GM19193 (cell line): ENCODE measurements around the gene SLC50A1.

Source experiments
- POLR2A ChIP-seq: IDR thresholded peaks from 4 replicates; pipeline ENCODE4 v1.6.1; 2011; ENCODE audit not compliant: insufficient read depth, insufficient read length; ENCODE audit errors: extremely low read depth

Gene SLC50A1

DNA sequence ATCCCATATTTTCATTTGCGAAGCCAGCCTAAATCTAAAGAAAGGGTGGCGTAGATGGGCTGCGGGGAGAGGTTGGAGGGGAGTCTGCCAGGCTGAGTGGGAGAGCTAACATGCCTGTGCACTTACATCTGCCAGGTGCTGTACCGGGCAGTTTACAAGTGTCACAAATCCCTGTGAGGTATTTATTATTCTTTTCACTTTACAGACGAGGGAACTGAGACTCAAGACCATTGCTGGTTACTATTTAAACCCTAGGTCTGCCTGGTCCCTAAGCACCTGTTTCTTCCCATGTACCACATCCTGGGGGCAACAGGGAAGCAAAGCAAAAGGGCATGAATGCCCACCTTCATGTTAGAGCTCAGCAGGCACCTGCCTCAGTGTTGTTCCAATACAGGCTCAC lies 27.4 kb upstream of the SLC50A1 start:
- no peak for TF ChIP-seq POLR2A

DNA sequence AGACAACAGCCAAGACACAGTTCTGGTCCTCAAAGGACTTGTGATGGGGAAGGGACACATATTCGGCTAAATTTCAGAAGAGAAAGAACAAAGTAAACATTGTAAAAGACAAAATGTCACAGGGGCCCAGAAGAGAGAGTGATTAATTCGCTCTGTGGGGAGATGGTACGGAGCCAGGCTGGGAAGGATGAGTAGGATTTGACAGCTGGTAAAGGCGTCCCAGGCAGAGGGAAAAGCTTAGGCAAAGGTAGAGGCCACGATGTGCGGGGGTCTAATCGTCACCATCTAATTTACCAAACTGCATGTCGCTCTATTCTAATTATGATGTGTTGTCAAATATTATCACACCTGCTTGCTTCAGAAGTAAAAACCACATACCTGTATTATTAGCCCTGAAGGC lies 25.3 kb upstream of the SLC50A1 start:
- TF ChIP-seq POLR2A, result no peak

DNA sequence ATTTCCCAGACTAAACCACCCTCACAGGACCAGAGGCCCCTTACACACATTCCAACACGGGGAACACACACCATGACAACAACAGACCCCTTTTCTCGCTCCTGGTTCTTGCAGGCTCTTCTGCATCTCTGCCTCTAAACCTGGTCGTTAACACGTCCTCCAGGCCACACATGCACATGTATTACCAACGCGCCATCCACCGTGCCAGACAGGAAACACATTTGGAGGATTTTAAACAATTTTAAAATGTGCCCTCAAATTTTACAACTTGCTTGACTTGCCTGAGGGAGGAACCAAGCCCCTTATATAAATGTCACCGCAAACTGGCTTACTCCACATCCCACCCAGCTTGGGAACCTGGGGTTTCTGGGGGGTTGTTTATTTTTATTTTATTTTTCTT lies 24.8 kb upstream of the SLC50A1 start:
- TF ChIP-seq POLR2A, result no peak

DNA sequence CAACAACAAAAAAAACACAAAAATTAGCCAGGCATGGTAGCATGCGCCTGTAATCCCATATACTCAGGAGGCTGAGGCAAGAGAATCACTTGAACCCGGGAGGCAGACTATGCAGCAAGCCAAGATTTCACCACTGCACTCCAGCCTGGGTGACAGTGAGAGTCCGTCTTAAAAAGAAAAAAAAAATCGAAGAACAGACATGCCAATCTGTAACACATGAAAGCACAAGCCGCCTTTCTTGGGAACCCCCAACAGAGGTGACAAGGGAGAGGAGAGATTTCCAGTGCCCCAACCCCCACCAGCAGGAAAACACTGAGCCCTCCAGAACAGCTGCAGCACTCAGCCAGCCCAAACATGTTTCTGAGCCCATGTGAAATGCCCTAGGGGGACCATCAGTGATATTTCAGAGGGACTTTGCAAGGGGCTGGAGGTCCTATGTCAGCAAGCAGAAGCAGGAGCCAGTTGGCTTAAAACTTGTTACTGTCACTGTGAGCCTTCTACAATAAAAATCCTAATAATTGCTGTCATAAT lies 22.1 kb upstream of the SLC50A1 start:
- no peak for TF ChIP-seq POLR2A

DNA sequence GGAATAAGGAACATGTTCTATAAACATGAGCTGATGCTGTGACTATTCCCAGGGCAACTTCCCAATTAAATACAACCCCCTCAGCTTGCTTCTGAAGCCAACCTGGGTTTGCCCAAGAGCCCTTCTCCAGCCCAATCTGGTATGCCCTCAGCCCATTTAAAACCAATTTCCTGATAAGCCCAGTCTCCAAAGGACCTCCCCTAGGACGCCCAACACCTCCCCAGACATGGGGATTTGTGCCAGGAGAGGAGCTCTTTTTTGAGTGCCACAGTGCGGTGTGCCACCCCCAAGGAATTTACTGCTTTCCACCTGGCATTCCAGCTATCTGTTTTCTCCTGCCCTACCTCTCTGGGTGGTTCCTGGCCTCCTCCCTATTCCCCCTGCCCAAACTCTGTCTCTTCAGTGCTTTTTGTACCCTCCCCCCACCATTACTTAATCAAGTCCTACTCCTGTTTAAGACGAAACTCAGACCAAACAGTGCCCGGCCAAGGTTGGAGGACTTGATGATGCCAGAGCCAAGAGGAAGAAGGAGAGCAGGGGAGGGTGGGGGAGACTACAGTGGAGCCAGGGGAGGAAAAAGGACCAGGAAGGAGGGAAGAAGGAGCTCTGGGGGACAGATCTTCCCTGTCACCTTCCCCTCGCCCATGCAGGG lies 19.4 kb upstream of the SLC50A1 start:
- no peak for TF ChIP-seq POLR2A

DNA sequence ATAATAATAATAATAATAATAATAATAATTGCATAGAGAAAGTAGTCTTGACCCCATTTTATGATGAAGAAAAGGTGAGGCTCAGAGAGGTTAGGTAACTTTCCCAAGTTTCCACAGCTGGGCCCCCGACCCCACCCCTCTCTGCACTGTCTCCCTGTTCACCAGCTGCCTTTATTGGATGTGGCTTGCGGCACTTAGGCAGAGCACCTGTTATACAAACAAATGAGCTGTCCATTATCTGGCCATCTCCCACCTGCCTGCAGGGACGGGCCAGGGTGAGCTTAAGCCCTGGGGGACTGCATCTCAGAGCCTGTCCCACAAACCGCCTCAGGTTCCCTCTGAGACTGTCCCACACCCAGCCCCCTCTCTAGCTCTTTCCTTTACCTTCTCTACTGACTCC lies 18.0 kb upstream of the SLC50A1 start:
- TF ChIP-seq POLR2A, result no peak

DNA sequence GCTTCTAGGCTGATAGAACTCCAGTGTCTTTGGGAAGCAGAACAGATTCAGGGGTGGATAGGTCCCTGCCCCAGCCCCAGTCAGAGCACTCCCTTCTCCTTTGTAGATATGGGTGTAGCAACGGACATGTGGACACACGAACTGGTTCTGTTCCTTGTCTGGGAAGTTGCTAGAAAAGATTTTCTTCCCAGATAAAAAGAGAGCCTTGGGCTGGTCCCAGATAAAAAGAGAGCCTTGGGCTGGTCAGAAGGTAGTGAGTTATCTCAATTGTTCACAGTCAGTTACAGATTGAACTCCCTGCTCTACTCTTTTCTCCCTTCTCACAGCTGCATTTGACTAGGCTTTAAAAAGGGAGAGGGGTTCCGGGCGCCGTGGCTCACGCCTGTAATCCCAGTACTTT lies 15.4 kb upstream of the SLC50A1 start:
- TF ChIP-seq POLR2A, result no peak

DNA sequence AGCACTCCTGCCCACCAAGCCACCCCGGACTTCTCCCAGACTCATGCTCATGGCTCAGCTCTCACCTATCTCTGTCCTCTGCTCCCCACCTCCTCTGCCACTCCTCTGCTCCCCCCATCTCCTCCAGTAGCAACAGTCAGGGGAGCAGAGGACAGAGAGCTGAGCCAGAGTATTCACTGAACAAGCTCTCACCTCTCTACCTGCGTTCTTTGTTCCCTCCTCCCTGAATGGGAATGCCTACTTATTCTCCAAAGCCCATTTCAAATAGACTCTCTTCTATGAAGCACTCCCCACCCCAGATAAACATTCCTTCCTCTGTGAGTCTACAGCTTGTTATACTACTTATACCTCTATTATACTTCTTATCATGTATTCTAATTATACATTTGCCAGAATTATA lies 14.4 kb upstream of the SLC50A1 start:
- no peak for TF ChIP-seq POLR2A

DNA sequence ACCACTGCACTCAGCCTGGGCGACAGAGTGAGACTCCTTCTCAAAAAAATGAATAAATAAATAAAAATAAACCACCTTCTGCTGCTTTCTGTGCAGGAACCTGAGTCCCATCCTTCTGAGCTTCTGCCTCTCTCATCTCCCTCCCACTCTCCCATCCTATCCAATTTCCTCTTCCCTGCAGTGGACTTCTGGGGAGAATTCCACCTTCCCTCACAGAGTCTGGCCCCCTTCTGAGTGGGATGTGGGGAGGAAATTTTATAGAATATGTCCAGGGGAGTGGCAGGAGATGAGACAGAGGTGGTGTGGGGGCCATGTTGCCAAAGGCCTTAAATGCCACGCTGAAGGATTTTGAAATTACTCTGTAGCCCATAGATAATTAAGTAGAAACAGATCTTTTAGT lies 13.3 kb upstream of the SLC50A1 start:
- TF ChIP-seq POLR2A, result no peak

DNA sequence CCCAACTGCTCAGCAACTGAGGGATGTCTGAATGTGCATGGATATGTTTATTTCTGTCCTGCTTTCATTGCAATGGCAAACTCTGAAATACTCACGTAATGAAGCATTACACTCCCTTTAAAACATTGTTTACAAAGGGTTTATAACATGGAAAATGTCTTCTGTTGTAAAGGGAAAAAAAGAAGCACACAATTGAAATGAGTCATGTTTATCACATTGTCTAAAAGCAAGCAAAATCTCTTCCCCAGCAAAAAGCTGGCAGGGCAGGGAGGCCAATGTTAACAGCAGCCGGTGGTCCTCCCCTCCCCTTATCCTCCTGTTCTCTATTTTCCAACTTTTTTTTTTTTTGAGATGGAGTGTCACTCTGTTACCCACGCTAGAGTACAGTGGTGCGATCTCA lies 11.9 kb upstream of the SLC50A1 start:
- TF ChIP-seq POLR2A, result no peak

DNA sequence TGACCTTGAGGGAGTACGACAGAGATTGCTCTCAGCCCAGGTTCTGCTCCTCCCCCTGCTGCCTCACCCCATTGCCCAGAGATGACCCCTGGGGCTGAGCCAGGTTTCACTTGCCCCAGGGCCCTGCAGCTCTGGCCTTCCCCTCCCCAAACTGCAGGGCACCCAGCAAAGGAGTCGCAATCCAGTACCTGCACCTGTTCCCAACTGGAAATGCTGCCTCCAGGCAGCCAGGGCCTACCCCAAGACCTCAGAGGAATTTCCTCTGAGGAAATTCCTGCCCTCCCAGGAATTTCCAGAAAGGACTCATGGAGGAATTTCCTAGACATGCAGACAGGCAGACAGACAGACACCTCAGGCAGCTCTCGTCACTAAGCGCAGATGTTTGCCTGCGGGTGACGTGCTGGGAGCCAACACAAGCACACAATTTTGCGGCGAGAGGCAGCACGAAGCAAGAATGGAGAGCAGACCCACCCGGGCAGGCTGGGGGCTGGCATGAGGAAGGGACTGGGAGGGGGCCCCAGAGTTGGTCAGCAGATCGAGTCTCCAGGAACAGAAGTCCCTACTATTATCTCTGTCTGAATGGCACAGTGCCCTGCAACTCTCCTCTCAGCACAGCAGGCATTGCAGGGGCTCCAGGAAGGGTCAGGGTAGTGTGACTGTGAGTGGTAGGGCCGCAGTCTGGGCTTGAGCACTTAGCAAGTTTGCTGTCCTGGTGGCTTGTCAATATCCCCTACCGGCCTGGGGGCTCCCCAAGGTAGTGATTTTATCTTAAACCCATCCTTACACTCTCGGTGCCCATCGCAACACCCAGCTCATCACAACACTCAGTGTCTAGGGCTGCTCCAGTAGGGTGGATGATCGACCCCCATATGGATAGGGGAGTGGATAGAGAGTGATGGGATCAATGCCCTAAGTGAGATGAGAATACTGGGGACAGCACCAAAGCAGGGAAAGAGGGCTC lies 10.9 kb upstream of the SLC50A1 start:
- no peak for TF ChIP-seq POLR2A

DNA sequence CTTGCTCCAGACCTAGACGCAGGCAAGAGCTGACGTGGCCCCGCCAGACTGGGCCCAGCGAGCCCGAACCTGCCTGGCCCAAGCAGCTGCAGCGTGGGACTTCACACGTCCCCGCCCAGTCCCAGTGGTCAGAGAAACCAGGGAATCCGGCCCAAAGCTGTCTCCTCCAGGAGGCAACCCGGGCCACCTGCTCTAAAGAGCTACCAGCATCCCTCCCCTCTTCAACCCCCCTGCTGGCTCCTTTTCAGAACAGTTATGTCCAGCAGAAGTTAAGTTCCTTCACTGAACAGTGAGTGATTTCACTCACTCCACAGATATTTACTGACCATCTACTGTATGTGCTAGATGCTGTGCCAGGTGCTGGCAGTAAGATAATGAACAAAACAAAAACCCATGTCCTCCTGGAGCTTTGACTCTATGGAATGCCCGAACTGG lies 10.1 kb upstream of the SLC50A1 start:
- no peak for TF ChIP-seq POLR2A

DNA sequence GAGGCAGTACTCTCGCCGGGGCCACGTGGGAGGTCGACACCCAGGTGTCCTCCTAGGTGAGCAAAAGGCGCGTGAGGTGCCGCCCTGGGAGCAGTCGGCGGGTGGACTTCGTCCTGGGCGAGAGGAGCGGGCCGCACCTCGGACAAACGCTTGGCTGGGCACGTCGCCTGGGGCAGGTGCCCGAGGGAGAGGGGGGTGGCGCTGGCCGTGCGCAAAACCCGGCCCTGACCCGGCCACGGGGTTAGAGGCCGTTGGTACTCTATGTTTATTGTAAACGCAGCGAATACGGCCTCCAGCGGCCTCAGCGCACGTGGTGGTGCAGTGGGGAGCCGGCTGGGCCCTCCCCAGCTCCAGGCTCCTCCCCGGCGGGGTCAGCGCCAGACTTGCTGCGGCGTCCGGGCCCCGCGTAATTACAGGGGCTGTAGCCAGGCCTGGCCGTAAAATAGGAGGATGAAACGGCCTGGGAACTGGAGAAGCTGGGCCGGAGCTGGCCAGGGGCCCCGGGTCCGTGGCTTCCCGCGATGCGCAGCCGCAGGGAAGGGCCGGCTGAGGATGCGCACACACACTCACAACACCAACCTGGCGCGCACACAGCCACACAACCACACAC lies 9.6 kb upstream of the SLC50A1 start:
- no peak for TF ChIP-seq POLR2A

DNA sequence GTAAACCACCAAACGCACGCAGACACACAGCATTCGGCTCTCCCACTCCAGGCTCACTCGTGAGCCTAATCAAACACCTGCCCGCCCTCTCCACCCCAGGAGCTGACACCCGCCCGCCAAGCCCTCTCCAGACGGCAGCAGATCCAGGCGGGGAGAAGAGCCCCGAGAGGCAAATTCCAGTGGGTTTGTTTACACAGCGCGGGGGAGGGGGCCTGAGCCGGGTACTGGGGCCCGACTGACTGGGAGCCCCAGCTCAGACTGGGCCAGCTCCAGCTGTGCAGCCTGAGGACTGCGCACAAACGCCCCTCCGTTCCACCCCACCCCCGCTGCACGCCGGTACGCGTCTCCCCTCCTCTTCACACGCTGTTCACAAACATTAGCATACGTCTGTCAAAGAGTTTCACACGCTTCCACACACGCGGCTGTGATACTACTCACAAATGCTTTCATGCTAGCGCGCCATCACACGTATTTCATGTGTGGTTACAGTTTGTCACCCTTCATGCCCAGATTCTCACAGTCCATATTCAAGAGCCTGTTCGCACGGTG lies 9.0 kb upstream of the SLC50A1 start:
- TF ChIP-seq POLR2A, result no peak

DNA sequence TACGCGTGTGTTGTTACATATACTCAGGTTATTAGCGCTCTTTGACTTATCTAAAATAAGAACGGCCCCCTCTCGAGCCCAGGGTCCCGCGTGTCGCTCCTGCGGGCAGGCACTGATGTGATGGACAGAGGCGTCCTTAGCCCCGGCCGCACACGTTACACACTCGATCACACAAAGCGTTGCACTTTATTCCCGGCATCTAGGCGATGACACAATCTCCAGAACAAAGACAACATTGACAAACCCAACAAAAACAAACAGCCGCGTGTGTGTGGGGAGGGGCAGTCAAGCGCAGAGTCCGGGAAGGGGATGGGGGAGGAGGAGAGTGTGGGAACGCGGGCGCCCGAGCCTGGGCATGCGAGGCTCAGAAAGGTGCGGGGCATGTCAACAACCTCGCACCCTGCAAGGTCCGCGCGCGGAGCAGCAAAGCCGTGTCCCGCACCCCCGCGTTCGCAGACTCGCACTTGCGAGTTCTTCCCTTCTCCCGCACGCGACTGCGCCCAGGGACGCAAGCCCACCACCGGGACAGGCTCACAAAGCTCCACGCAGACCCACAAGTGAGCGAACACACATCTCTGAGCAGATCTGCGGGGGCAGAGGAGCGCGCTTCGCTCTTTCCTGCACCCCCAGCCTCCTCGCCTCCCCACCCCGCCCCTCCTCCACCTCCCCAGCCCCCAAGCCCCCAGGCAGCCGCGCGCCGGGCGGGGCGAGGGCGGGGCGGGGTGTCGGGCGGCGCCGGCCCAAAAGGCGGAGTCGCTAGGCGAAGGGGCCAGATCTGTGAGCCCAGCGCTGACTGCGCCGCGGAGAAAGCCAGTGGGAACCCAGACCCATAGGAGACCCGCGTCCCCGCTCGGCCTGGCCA lies 8.3 kb upstream of the SLC50A1 start, which contains the start of gene EFNA1:
Gene EFNA1 (plus strand): TSS at position 772 of the 862 bp plus-strand sequence. CDS start 102 bp downstream, outside the sequence.
- TF ChIP-seq POLR2A, result no peak
